Measurements from ENCODE around the gene MUSK.

The MUSK gene

DNA sequence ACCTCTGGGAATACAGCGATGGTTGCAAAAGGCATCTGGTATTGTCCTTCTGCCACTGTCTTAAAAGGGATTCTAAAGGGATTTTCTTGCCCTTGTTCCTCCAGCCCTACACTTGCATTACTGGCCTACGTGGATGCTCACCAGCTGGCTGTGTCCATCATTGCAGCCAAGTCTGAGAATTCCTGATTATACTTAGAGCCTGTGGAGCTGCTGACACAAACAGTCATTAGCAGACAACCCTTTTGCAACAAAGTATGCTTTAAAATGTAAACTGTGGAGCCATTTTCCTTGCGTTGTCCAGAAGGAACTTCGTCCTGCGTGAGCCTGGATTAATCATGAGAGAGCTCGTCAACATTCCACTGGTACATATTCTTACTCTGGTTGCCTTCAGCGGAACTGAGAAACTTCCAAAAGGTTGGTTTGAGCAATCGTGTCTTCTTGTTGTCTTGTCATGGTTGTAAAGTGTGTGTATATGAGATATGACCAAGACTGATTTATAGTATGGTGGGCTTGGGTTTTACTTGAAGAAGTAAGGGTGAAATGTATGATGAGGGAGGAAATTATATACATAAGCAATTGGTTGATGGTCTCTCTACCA is at the start of gene MUSK:
TSS of gene MUSK (plus strand) at position 222 of the 598 bp plus-strand sequence. CDS start at position 336, 114 bp downstream.
- DNase-seq (ENCODE audit: low read depth), result no peak
- TF ChIP-seq CTCF (conservative IDR thresholded peaks at IDR 0.05; ENCODE audit: control insufficient read depth, insufficient read depth, low read depth, low read length), result no peak
- H3K4me3 ChIP-seq (ENCODE audit: control insufficient read depth, low read depth, low read length), result no peak within 1 kb of the TSS

DNA sequence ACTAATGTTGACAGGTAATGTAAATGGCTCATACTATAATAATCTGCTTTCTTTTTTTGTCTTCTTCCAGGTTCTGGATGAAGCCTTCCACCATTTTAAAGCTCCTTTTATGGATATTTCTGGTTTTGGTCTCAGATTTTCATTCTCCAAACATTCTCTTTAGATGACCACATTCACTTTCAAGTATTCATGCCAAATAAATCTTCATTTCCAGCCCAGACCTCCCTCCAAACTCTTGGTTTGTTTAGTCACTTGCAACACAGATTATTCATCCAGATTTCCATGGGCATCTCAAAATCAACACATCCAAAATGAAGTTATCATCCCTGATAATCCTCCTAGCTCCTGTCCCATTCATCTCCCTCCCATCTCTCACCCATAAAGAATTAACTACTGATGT is 48.8 kb upstream of the MUSK start:
- peak; percentile 72 for DNase-seq (ENCODE audit: low read depth)
- H3K4me3 ChIP-seq (ENCODE audit: control insufficient read depth, low read depth, low read length), result no peak overlapping the region
- TF ChIP-seq CTCF (conservative IDR thresholded peaks at IDR 0.05; ENCODE audit: control insufficient read depth, insufficient read depth, low read depth, low read length), result no peak

- TF ChIP-seq CTCF (conservative IDR thresholded peaks at IDR 0.05; ENCODE audit: control insufficient read depth, insufficient read depth, low read depth, low read length), result no peak
Observed at GRCh38 chr9:110620726-110621125, 47.9 kb upstream of the MUSK start.

GRCh38 chr9:110622368-110622767 is 46.2 kb upstream of the MUSK start:
- no peak for DNase-seq (ENCODE audit: low read depth)
- TF ChIP-seq CTCF (conservative IDR thresholded peaks at IDR 0.05; ENCODE audit: control insufficient read depth, insufficient read depth, low read depth, low read length), result no peak
- no peak overlapping the region for H3K4me3 ChIP-seq (ENCODE audit: control insufficient read depth, low read depth, low read length)

More at GRCh38 chr9:110620726-110621125, 47.9 kb upstream of the MUSK start:
- no peak overlapping the region for H3K4me3 ChIP-seq (ENCODE audit: control insufficient read depth, low read depth, low read length)
- DNase-seq (ENCODE audit: low read depth), result no peak

DNA sequence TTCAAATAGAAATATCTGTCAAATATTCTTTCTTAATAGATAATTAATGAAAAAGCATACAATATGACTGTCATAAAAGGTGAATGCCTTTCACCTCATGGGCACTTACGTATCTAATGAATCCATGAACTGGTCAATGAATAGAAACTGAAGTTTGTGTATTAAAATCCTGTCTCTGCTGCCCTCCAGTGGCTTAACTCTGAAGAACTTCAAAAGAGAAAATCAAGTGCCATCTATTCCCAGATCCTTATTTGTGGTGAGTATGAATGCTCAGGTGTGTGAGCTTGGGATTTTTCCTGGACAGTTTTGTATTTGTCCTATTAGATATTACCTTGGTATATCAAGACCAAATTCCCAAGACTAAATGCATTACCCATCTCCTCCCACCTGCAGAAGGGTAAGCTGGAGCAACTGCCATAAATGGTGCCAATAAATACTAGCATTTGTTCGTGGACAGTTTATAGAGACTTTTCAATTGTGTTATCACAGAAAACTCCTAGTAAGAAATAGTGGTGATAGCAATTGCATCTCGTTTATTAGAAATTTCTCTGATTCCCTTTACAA is 45.0 kb upstream of the MUSK start:
- peak; percentile 58 for TF ChIP-seq CTCF (conservative IDR thresholded peaks at IDR 0.05; ENCODE audit: control insufficient read depth, insufficient read depth, low read depth, low read length)
- peak; percentile 72 for DNase-seq (ENCODE audit: low read depth)
- H3K4me3 ChIP-seq (ENCODE audit: control insufficient read depth, low read depth, low read length), result no peak overlapping the region

GRCh38 chr9:110626101-110626829 is 42.3 kb upstream of the MUSK start:
- no peak for TF ChIP-seq CTCF (conservative IDR thresholded peaks at IDR 0.05; ENCODE audit: control insufficient read depth, insufficient read depth, low read depth, low read length)
- DNase-seq (ENCODE audit: low read depth), result peak; percentile 94
- no peak overlapping the region for H3K4me3 ChIP-seq (ENCODE audit: control insufficient read depth, low read depth, low read length)

Measured in fibroblast of mammary gland (primary cell).